GM21619 (cell line): ENCODE data around the gene NRAS.

ENCODE experiments used
- ATAC-seq: cut with Tn5 transposase; IDR thresholded peaks from one replicate; pipeline ENCODE4 v1.9.1; 2021; ENCODE audit not compliant: unreplicated experiment

Gene NRAS

DNA sequence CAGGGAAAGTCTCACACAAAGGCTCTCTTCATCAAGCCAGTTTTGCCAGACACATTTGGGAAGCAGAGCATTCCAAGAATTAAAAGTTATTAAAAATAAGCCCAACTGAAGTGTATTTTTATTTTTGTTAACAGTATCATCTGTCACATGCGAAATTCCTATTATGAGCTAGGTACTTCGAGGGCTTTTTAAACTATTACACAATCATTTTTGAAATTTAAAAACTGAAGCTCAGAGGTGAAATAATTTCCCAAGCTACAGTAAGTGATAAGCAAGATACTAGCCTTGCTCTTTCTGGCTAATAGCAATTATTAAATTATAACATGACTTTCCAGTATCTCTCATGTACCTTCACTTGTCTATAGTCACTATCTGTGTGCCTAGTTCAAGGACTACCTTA is 12.0 kb upstream of the NRAS start:
- no peak for ATAC-seq

DNA sequence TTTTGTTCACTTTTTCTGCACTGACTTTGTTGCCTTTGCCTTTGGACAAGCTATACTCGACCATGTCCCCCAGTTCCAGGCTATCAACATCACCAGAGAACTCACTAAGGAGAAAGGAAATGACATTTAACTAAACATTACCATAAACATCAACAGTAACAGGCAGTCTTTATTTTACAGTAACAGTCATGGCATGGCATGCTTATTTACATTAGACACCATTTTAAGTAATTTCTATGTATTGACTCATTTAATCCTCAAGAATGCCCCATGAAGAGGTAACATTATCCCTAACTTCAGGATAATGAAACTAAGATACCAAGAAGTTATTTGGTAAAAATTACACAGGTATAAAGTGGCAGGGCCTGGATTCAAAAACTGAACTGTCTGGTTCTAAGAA is 8.7 kb upstream of the NRAS start:
- ATAC-seq = no peak

DNA sequence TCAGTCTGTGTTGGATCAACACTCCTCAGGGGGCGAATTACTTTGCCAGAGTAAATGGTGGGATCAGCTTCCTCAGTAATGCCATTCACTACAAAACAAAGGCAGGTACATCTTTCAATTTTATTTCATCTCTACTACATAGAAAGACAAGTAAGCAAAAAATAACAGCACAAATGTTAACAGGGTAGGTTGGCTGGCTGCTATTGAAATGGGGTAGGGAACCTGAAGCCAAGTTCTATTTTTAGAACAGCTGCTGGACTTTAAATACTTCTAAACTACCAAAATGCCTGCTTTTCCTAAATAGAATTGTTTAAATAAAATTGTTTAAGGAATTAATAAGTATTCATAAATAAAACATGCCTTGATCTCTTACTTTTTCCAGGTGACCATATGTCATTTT is 7.3 kb upstream of the NRAS start:
- ATAC-seq = no peak

DNA sequence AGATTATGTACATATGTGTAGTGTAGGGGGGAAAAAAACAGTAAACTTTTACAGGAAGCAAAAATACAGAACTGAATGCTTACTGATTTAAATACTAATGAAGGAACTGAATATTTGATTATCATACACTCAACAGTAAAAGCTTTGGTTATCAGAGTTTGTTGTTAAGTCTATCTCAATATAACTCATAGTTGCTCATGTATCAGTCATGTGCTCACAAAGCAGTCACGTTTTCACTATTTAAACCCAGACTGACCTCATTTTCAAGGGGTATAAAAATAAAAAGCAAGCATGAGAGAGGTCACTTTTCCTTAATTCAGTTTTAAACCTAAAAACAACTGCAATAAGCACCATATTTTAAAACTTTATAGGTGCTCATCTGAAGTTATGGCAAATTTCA is 6.9 kb upstream of the NRAS start:
- no peak for ATAC-seq

DNA sequence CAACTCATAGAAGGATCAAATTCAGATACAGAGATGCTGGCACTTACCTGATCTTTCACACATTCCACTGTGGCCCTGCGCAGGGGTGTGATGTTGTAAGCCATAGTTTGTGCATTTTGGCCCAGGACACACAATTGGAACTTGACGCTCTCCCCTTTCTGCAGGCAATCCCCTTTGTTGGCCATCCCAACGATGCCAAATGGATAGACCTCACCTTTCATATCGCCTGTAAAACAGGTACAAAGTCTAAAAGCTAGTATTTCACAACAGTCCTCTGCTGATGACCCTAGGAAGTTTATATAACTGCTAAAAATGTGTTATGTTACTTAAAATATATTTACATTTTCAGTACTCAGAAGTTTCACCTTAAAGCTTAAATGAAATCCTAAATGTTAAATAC is 3.9 kb upstream of the NRAS start:
- no peak for ATAC-seq

DNA sequence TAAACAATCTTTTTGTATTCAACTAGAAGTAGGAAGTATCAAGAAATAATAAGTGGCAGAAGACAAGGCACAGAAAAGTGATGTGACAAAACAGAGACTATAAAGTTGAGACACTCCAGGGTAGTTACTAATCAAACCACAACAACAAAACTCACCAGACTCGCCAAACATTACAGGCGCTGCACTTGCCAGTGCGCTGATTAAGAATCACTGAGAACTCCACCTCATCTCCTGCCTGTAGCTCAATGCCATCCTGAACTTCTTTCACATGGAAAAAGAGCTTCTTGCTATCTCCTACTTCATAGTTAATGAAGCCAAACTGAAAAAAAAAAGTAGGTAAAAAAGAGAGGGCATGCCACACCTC is 2.8 kb upstream of the NRAS start:
- ATAC-seq = no peak

DNA sequence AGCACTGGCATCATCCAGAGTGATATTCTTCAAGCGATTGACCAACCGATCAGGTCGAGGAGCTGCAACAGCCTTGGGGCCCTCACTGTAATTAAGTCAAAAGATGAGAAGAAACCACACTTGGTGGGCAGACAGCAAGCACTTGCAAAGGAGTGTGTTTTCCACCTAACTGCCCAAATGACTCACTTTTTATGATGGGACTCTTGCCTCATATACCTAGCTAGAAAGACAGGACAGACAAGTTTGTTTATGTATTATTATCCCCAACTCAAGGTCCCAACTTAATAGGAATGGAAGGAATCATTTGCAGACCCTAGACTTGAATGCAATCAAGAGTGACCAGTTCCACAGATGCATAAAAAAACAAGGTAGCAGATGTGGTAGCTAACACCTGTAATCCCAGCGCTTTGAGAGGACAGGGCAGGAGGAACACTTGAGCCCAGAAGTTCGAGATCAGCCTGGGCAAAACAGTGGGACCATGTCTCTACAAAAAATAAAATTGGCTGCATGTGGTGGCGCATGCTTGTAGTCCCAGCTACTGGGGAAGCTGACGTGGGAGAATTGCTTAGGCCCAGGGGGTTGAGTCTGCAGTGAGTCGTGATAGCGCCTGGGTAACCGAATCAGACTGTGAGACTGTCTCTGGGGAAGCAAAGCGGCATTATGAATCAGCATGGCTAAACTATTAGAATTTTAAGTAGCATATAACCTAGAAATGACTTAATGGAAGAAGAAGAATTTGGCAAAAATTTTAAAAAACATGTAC is 2.3 kb upstream of the NRAS start:
- no peak for ATAC-seq

DNA sequence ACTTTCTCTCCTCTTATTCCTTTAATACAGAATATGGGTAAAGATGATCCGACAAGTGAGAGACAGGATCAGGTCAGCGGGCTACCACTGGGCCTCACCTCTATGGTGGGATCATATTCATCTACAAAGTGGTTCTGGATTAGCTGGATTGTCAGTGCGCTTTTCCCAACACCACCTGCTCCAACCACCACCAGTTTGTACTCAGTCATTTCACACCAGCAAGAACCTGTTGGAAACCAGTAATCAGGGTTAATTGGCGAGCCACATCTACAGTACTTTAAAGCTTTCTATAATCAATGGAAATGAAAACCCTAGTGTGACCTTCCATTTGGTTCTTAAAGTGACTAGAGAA is 643 bp downstream of the NRAS start:
- ATAC-seq = no peak

DNA sequence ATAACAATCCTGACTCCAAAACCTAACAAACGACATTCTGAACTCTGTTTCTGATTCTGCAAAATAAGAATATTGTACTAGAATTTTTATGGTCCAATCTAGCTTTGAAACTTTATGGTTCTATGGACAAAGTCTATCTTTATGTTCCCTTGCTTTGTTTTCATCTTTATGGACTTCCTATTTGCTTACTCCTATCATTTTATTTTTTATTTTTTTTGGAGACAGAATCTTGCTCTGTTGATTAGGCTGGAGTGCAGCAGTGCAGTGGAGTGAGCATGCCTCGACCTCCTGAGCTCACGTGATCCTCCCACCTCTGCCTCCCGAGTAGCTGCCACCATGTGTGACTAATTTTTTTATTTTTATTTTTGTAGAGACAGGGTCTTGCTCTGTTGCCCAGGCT is 3.6 kb downstream of the NRAS start:
- ATAC-seq = no peak

DNA sequence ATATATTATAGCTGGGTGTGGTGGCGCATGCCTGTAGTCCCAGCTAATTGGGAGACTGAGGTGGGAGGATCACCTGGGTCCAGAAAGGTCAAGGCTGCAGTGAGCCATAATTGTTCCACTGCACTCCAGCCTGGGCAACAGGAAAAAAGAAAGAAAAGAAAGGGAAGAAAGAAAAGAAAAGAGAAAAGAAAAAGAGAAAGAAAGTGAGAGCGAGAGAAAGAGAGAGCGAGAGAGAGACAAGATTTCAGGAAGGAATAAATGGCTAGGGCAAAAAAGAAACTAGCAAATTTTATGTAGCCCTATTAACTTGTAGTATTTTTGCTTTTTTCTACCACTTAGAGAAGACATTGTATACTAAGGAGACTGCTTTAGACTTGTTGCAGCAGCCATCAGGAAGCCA is 6.2 kb downstream of the NRAS start:
- no peak for ATAC-seq

DNA sequence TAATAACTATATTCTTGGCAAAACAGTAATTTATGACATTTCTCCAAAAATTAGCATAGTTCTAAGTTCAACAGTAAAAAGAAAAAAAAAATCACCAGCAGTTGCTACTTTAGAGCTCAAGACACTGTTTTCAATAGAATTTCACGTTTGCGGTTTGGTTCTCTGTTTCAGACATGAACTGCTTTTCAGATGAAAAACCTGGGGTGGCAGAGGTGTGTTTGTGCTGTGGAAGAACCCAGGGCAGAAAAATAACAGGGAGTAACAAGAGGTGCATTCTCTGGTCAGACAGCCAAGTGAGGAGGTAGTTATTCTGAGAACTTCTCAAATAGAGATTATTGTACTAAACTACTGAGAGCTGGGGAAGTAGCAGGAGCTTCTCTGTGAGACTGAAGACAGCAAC is 9.0 kb downstream of the NRAS start:
- ATAC-seq = no peak

DNA sequence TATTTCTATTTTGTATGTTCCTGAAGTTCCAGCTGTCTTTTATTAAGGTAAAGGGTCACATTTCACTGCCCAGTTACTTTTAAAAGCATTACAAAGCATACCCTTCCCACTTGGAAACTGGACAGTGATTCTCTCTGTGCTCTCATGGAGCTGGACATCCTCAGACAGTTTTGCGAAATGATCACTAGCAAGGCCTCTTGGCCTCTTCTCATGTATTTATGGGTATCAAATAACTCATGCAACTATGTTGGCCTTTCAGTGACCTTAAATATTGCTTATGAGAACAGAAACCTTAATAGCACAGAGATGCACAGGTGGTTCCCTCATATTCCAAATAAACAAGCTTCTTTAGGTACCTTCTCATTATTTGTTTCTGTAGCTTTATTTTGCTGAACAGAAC is 13.3 kb downstream of the NRAS start:
- no peak for ATAC-seq

DNA sequence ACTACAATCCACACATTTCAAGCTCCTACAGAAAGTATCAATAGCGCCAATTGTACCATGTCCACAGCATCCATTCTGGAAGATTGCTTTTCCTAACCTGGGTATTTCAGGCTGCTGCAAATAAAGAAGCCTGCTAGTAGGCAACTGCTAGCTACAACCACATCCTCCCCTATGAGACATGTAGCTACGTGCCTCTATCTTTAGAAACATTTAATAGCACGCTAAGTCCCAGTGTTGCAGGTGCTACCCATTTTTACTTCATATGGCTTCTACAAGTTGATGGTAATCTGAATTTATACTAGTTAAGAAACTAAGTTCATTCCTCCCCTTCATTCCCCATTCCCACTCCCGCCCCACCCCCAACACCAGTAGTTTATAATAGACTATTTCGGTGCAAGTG is 13.8 kb downstream of the NRAS start:
- ATAC-seq = no peak

DNA sequence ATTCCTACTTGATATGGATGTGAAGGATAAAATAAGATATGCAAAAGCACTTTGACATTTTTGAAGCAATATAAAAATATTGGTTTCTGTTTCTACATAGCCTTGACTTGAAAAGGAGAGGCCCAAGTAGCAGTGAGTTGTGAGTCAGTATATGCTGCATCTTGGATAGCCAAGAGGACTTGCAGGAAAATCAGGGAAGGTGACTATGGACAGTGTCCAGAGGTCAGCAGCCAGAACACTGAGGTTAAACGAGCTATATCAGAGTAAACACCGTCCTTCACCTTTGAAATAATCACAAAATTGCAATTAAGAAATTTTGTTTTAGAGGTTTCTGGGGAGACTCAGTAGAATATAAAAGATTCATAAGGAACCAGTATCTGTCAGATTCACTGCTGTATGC is 14.6 kb downstream of the NRAS start:
- no peak for ATAC-seq

DNA sequence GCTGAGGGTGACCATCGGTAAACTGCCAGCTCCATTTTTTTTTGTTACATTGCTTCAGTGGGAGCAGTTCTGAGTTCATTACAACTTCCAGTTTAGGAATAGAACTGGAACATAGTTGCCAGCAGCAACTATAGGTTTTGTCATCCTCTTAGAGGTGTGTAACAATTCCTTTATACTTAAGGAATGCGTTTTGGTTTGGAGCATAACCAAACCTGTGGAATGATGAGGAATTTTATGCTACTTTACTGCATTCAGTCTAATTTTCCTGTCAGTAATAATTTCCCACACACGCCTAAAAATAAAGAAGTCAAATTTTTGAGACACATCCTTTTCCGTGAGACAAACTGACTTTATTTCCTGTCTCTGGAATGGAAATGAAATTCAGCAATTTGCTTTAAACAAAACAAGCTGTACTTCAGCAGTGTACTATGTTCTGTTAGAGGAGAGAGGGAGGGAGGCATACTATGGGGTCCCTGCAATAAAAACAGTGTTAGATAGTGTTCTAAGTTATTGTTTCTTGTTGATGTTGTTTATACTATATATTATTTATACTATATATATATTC is 16.5 kb downstream of the NRAS start:
- ATAC-seq = no peak

DNA sequence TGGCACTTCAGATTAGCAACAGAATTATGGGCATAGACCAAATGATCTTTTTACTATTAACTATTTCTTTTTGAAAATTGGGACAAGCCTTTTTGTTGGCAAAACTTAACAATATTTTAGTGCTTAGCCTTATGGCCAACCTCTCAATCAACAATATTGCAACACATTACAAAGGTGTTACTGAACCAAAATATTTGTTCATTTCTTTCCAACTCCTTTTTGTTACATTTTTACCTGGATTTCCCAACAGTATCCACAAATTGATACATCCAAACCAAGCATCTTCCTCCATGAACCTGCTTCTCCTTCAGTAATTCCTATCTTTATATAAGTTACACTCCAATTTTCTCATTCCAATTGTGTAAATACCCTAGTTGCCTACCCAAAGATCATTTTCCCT is 19.8 kb downstream of the NRAS start:
- ATAC-seq = no peak

DNA sequence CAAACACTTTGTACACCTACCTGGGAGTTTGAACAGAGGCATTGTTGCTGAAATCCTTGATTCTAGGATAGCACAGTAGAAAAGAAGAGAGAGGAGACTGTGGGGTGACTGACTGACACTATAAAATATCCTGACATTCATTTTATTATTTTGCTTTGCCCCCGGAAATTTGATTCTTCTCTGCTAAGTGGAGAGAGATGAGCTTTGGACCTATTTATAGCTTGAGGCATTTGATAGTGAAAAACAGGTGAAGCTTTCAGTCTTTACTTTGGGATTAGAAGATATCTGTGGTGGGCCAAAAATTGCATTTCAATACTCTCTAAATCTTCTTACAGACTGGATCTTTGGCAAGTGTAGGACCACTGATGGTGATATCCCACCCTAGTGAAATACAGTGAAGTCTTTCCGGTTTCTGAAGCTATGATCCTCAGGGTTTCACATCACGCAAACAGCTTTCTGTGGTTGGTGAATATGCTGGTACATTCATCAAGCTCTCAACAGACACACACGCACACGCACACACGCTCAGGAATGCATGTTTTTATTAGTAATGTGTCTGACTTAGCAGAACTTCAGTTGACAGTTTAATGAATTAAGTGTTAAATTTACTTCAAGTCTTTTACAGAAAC is 21.0 kb downstream of the NRAS start, which contains the start of gene AMPD1:
TSS of gene AMPD1 (minus strand) at position 117 of the 629 bp plus-strand sequence. CDS start at position 42, 75 bp downstream.
- ATAC-seq = no peak

DNA sequence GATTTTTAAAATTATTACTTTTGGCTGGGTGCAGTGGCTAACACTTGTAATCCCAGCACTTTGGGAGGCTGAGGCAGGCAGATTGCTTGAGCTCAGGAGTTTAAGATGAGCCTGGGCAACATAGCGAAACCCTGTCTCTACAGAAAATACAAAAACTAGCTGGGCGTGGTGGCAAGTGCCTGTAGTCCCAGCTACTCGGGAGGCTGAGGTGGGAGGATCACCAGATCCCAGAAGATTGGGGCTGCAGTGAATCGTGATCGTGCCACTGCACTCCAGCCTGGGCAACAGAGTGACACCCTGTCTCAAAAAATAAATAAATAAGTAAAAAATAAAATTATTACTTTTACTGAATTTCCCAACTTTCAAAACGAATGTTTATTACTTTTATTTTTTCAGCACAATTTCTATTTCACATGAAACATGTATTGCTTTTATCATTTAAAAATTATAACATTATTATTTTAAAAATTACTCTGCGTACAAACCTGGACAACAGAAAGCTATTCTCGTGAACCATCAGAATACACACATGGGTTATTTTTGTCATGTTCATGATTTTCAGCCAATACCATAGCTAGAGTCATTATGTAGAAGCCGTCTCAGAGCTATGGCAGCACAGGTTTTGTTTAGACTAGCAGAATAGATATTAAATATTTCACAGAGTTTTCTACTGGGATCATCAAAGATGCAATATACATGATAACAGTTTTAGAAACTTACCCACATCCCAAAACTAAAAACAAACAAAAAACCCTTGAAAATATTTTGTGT is 21.8 kb downstream of the NRAS start:
- no peak for ATAC-seq

DNA sequence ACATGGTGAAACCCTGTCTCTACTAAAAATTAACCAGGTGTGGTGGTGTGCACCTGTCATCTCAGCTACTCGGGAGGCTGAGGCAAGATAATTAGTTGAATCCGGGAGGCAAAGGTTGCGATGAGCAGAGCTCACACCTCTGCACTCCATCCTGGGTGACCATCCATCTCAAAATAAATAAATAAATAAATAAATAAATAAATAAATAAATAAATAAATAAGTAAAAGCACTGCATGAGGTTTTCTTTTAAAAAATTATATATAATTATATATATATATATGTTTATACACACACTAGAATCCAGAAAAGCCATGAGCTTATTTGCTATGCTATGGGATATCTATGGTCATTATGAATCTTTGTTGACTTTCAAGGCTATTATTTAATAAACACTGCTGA is 23.6 kb downstream of the NRAS start:
- no peak for ATAC-seq

DNA sequence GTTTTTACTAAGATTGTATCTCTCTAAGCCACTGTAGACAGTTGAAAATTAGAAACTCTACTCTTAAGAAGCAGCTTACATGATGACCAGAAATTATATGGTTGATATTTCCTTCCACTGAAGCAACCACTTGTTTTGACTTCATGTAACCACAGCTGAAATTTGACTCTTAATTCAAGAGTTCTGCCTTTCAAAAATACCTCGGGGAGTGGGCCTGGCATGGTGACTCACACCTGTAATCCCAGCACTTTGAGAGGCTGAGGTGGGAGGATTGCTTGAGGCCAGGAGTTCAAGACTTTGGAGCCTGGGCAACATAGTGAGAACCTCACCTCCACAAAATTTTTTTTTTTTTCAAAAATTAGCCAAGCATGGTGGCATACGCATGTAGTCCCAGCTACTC is 25.5 kb downstream of the NRAS start:
- ATAC-seq = no peak

DNA sequence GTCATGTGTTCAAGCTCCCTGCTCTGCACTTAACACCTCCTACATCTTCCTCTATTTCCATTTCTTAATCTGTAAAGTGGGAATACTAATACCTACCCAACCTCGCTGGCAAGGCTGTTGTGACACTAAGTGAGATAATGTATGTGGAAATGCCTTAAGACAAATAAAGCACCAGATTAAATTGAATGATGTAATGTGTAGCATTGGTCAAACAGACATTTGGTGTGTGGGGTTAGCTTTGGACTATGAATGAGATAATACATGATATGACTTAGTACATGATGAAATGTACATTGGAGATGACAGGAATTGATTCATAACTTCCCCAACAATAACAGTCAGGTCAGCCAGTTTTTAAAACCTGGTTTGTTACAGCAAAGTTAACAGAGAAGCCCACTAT is 26.4 kb downstream of the NRAS start:
- ATAC-seq = no peak

DNA sequence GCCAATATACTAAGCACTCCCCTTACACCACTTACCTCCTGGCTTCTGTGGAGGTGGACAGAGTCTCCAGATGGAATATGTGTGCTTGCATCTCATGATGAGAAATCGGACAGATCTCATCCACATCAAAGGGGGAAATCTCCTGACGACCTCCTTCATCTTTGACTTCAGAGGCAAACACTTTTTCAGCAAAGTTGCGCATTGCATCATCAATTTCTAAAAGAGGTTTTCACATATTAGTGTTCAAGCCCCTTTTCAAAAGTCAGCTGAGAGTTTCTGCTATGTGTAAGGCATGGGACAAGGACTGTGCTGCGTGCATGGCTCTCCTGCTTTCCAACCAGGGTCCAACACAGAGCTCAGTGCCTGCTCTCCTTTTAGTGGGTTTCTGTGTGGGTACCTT is 28.0 kb downstream of the NRAS start:
- no peak for ATAC-seq
